GM21367 (cell line): Measurements from ENCODE around the gene MS4A13.
"Not testable (repeated sequence)": the region's sequence is repeated elsewhere in the genome, so short reads cannot be mapped to it uniquely, and the experiment has no call there.

ENCODE experiments used
- ATAC-seq: cut with Tn5 transposase; IDR thresholded peaks from one replicate; pipeline ENCODE4 v1.9.1; 2021; ENCODE audit not compliant: unreplicated experiment

Gene MS4A13, protein sequence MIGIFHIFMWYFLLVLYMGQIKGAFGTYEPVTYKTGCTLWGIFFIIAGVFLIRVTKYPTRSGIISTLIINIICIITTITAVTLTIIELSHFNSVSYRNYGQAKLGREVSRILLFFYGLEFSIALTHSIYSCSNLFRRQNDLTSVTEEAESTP

DNA sequence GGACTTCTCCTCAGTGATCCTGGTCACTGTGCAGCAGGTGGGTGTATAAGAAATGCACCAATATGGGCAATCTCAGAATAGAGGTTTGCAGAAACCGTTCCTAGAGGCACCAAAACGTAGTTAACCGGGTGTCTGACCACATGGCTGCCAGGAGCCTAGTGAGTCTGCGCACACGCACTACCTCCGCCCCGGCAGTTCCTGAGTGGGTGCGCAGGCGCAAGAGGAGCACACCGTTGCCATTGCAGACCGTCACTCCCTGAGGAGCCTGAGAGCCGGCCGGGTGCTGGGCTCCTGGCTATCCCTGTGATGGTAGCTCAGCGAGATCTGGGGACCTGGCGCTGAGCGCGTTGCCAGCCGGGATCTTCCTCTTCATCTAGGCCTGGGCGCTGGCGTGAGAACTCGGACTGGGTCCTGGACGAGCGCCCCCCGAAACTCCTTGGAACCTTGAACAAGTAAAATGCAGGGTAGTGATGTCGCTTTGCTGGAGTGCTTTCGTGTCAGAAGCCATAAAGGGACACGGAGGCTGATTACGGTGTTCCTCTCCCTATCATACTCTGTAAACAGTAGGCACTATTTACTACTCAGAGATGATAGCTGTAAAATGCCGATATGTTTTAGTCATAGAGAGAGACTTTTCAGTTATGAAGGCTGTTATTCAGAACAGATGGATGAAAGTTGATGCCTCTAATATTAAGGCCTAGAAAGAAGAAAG lies at the start of gene MS4A13:
TSS of gene MS4A13 (plus strand) at position 249 of the 712 bp plus-strand sequence. CDS start 2,692 bp downstream, outside the sequence.
- no peak for ATAC-seq

DNA sequence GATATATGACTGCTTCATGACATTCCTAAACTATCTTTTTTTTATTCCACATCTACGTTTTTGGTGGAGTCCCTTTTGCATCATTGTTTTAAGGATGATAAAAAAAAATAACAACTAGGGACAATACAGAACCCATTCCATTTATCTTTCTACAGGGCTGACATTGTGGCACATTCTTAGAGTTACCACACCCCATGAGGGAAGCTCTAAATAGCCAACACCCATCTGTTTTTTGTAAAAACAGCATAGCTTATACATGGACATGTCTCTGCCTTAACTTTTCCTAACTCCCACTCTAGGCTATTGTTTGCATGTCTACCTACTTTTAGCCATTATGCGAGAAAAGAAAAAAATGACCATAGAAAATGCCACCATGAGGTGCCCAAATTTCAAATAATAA lies 46.4 kb upstream of the MS4A13 start:
- ATAC-seq, result no peak

DNA sequence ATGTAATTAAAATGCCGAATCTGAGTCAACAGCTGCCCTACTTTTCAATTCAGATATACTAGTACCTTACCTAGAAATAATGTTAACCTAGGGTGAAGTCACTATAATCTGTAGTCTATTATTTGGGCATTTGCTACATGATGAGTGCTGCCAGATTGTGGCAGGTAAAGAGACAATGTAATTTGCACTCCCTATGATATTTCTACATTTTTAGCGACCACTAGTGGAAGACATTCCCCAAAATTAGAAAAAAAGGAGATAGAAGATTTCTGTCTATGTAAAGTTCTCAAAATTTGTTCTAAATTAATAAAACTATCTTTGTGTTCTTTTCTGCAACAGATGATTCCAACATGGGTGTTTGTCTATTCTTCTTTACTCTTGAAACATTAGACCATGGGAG lies 45.5 kb upstream of the MS4A13 start:
- ATAC-seq, result no peak

DNA sequence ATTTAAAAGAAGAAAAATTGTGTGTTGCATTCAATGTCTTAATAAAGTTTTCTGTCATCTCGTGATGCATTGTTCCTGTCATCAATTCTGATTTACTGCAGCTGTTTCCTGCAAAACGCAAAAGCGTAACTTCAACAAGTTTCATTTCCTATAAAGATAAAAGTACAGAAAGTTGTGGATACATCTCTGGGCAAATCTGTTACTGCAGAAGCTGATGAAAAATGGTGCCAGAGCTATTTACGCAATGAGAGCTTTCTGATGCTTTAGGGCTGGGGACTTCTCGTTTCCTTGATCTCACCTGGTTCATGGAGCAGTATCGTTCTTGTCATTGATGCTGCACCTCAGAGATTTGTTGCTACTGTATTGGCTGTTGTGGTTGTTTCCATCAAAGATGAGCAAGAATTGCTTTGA lies 38.2 kb upstream of the MS4A13 start:
- ATAC-seq, result no peak

DNA sequence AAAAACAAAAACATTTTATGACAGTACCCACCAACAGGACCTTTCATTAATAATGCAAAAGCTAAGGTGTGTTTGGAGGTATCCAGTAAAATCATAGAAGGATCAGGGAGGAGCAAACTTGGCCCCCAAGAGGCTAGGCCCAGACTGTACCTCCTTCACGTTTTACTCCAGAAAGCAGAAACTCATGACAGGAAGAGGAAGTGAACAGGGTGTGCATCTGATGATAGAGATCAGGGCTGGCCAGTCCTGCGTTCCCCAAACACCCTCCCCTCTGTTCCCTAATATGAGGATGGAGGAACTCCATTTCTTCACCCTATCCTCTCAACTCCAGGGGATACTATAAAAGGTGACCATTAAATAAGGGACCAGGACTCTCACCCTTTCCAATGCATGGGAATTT lies 32.8 kb upstream of the MS4A13 start:
- ATAC-seq, result no peak

DNA sequence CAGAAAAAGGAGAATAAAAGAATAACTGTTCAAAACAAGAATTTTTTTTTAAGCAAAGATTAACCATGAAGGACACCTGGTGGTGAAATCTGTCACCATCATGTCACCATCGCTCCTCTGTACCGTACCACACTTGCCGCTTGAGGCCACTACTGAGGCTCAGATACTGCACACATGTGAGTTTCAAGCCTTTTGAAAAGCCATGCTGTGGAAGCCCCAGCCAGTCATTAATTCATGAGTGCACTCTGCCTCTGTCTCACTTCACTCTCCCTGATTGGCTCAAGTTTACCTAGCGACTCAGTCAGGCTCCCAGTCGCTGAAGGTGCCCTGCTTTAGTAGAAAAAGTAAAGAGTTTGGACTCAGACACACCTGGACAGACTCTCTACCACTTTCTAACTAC lies 29.2 kb upstream of the MS4A13 start:
- ATAC-seq, result peak; percentile 97

DNA sequence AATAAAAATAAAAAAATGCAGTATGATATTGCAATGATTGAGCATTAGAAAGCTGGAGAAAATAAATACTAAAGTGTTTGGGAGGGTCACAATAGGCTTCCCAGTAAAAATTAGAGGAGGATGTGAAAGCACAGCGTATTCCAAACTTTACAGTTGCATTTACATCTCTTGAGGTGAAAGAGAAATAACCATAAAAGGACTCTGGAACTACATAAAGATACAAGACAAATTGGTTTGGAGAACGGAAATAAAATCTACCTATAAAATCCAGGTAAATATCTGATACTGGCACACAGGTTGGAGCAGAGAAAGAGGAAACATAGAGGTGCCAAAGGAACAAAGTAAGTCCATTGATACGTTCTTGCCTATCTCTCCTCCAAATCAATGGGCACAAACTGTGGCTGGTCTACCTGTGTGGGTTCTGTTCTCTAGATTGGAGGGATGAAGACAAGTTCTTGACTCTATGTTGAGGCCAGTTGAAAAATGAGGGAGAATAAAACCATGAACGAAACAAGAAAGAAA lies 22.6 kb upstream of the MS4A13 start, which contains the start of gene MS4A12:
TSS of gene MS4A12 (plus strand) at position 291 of the 522 bp plus-strand sequence. CDS start 4,541 bp downstream, outside the sequence.
- no peak for ATAC-seq

DNA sequence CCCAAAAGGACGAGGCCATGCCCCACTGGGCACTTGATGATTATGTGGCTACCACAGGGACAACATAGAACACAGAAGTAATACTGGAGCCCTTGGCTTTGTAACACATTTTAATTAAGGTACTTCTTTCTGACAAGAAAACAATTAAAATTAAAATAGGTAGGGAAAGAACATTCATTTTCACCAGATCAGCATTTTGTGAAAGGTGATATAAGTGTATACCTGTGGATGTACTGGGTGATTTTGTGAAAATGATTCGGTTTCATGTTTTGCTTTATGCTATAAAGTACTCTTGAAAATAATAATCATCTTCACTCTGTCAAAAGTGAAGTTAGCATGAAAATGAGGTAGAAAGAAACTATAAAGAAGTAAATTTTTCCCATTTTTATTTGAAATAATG lies 21.7 kb upstream of the MS4A13 start:
- no peak for ATAC-seq

DNA sequence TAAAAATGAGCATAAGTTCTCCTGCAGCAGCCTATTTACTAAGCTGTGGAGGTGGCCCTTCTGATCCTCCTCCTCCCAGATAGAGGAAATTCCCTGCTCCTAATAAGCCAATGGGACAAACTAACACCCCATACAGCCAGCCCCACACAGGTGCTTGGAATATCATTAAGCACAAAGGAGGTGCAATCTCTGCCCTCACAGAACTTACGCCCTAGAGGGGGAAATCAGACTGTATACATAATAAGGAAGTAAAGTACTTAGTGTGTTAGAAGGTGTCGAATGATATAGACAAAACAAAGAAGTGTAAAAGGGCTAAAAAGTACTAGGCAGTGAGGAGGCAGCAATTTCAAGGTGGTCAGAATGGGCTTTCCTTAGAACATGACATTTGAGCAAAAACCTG lies 16.8 kb upstream of the MS4A13 start:
- ATAC-seq, result peak; percentile 15

DNA sequence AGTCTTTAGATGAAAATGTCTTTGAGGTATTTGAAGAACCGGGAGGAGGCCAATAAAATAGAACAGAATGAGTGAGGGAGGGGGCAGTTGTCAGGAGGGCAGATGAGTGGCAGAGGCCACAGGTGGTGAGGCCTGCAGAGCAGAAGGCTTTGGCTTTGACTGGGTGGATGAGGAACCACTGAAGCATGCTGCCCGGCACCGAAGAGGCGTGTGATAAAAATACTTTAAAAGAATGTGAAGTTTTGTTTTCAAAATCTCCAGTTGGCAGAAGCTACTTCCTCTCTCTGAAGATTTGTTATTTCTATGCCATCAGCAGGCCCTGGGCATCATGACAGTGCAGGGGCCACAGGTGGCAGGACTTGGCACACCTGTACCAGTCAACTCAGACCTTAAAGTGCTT lies 16.3 kb upstream of the MS4A13 start:
- peak; percentile 70 for ATAC-seq

DNA sequence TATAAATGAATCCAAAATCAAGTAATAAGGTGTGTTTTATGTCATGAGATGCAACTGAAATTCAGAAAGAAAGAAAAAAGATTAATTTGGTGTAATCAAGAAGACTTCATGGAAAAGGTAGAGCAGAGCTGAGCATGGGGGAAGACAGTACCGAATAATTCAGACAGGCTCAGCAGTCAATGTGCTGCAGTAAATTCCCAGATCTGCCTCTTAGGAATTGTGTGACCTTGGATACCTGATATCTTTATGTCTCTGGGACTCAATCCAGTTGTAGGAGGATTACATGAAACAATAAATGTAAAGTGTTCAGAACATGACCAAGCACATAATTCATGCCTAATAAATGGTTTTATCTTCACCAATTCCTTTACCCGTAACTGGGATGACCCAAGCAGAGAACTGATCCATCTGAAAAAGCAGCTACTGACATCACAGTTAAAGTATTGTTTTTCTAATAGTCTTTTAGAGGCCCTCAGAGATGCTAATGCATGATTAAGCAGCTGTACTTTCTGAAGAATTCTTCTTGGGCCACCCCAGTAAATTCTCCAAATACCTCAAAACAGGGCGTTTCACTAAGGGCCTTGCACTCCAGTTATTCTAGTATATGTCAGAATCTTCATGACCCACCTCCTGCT lies 14.8 kb upstream of the MS4A13 start:
- ATAC-seq, result no peak

DNA sequence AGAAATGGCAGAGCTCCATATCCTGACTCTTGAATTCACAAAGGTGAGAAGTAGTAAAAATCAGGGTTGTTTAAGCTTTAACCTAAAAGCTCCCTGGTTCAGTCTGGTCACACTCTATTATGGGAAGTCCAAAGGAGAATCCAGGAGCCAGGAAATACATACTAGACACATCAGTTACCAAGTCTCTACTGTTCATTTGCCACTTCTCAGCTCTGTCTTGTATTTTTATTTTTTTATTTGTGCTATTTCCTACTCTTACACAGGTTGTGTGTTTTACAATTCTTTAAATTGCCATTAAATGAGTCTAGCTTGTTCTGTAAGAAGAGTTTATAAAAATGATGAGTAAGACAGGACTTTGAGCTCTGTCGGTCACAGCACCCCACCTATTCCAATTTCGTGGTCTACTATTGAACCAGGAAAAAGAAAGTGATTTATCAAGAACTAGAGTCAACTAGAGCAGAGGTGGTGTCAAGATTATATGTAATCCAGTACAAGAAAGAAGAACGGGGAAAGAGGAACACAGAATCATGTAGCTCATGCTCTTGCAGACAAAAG lies 12.9 kb upstream of the MS4A13 start:
- no peak for ATAC-seq

DNA sequence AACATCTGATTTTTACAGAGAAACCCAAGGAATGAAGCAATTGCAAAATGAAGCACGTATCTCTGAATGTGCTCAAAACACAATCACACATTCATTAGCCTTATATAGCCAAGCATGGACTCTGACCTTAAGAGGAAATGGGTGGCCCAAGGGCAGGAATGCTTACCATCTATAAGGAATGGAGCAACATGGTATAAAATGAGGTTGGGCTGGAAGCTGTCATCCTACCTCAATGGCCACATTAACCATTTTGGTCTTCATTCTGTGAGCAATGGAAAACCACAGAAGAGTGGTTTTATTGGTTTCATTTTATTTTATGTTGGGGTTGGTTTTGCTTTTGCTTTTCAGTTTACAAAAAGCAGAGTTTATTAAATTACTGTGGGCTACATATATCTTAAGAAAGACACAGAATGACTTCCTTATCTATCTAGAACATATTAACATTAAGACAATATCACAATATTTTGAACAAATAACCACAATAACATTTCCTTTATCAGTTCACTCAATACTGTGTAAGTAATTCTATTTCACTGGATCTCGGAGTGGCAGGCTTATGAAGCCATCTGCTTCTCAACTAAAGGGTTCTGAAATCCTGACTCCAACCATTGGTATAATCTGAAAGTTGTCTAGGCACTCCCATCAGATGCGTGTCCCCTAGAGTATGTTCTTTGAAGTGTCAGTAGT lies 10.8 kb upstream of the MS4A13 start:
- ATAC-seq, result no peak

DNA sequence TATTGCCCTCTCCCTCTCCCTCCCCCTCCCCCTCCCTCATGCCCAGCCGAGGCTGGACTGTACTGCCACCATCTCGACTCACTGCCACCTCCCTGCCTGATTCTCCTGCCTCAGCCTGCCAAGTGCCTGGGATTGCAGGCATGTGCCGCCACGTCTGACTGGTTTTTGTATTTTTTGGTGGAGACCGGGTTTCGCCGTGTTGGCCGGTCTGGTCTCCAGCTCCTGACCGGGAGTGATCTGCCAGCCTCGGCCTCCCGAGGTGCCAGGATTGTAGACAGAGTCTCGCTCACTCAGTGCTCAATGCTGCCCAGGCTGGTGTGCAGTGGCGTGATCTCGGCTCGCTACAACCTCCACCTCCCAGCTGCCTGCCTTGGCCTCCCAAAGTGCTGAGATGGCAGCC lies 5.6 kb upstream of the MS4A13 start:
- not testable (repeated sequence) for ATAC-seq

DNA sequence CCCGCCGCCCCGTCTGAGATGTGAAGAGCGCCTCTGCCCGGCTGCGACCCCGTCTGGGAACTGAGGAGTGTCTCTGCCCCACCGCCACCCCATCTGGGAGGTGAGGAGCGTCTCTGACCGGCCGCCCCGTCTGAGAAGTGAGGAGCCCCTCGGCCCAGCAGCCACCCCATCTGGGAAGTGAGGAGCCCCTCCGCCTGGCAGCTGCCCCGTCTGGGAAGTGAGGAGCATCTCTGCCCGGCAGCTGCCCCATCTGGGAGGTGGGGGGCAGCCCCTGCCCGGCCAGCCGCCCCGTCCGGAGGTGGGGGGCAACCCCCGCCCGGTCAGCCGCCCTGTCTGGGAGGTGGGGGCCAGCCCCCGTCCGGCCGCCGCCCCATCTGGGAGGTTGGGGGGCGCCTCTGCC lies 5.0 kb upstream of the MS4A13 start:
- not testable (repeated sequence) for ATAC-seq

DNA sequence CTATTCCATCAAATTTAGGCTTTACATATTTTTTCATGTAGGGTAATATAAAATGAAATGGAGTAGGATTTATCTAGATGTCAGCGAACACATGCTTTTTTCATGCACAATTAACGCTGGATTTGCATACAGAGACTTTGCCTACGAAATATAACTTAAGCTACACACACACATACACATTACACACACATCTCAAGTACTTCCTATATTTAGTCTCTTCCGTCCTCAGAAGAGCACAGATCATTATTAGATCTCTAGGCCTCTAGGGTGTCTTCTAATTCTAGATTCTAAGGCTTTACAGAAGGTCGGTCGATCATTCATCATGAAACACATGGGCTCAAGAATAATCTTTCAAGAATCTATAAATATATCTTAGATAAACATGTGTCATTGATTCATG lies 3.8 kb upstream of the MS4A13 start:
- no peak for ATAC-seq

DNA sequence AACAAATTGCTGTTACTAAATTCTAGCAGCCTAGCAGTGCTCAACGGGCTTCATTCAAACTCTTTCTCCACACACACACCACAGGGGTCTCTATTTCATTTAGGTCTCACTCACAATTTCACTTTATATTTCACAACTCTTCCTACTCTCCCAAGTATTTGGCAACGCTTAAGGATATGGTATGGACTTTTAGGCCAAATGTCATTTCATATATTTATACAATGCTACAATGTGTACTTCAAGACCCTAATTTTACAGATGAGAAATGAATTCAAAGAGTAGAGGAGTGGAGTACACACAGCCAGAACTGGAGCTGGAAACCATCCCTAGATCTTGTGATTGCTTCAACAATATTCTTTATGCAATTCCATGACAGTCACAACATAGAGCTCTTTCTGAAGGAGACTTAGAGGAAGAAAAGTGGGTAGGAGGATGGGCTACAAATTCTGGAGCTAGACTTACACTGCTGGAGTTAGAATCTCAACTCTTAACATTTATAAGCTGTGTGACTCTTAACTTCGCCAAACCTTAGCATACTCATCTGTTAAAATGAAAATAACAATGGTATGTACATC lies 2.5 kb upstream of the MS4A13 start:
- ATAC-seq, result no peak

DNA sequence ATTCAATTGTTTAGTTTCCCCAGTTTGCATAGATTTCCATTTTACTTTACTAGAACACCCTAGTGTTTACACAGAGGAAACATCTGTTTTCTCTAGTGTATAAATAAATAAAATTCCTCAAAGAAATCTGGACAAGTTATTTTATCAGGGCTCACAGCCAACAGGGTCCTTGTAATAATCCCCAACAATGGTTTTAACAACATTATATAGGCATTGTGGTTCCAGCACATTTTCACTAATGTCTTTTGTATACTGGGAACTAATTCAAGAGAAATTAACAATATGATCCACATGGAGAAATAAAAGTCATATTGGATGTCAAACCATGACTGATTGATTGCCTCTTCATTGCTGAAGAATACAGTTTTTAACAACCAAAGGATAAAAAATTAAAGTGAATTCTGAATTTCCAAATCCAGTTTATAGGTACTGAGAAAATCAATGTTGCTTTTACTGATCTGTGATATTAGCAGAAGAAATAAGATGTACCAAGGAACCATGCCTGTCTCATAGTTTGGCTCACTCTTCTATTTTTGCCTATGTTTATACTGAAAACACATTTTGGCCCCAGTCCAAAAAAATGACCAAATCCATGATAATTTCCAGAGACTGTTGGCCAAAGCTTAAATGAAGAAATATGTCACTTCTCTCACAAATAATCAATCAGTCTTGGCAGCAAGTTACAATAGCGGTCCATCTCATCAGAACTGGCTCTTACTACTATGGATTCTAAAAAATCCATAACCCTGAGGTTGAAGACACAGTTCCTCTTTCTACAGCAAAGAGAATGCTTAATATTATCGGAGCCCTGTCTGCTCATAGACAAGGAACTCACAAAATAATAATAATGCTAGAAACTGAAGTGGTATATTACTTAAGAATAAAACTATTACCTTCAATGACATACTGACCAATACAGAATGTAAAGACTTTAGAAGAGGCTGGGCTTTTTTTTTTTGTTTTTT lies 1.4 kb upstream of the MS4A13 start:
- no peak for ATAC-seq

DNA sequence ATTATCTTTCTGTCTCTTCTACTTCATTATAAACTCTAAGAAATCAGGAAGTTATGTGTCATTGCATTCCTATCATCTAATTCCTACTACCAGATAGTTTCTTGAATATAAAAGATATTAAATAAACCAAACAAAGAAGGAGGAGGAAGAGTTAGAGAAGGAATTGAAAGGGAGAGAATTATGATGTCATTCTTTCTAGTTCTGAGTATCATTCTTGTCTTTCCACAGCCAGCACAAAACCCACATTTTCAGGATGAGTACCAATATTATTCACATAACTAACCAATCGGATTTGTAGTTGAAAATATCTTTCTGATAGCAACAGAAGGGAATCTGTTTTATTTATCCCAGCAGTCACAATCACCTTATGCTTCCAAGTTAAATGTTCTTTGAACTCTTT lies 13.3 kb downstream of the MS4A13 start:
- no peak for ATAC-seq

DNA sequence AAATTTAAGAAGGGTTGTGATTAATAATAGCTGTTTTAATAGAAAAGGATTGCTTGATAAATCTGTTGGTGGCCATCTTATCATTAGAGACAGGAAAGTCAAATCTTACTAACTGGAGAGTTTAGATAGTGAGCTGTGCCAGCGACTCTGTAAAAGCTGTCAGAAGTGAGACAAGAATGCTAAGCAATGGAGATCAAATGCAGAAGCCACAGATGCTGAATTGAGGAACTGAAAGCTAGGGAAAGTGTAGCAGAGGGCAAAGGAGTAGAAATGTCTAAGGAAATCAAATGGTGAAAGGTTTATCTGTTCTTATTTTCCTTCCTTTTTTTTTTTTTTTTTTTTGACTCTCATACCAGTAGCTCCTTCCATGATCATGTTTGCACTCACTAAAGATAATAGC lies 13.7 kb downstream of the MS4A13 start:
- ATAC-seq, result peak; percentile 89
